GM23248 (cell line): ENCODE data around the gene UBN1.

ENCODE experiments used
- EZH2 ChIP-seq: fragments of 200-600 bp; sonication (generic); IDR thresholded peaks from 2 replicates; pipeline ENCODE4 v1.6.1; 2018; ENCODE audit warnings: antibody characterized with exemption, mild to moderate bottlenecking; ENCODE audit not compliant: insufficient read depth, poor library complexity, severe bottlenecking
- EZH2phosphoT487 ChIP-seq: fragments of 200-600 bp; sonication (generic); IDR thresholded peaks from 2 replicates; pipeline ENCODE4 v1.6.1; 2018; ENCODE audit warnings: antibody characterized with exemption, moderate library complexity, mild to moderate bottlenecking, low read depth; ENCODE audit not compliant: insufficient read depth

DNA sequence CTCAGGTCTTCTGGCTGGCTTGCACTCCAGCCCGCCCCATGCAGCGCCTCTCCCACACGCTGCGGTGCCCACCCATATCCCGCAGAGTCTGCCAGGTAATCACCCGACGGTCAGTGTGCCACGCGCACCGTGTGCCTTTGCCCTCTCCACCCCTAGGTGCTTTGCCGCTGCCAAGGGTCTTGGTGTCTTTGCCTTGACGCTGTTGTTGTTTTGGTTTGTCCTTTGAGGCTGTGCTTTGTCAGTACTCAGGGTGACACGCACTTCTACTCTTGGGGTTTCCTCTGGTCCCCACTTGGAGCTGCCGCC, 30.1 kb downstream of the UBN1 start:
- TF ChIP-seq EZH2phosphoT487 (no peak), EZH2 (no peak)
